ENCODE measurements around the gene THBS3. TPM values are rescaled to one million over a fixed set of nuclear protein-coding genes. Genes with fewer than 3 reads are reported as not detected.
A peak's percentile ranks its signal among the peaks of the same experiment; 100 is the strongest.

Gene THBS3
- total and polyA plus RNA-seq, 2 of the 13 experiments (the other 11 are each of a cell fraction or from before 2014, with no cell fraction given), result 0.86 to 3.6 TPM

GRCh38 chr1:155172732-155173477, 34.8 kb downstream of the THBS3 start, which contains the start of gene KRTCAP2 (continued):
- TF ChIP-seq ZNF691 (CRISPR knock-in tag; IDR thresholded peaks at IDR 0.05; ENCODE audit: borderline replicate concordance, low read depth) (no peak; the same call in 1 of the 2 replicates), ZBTB33 (CRISPR knock-in tag; IDR thresholded peaks at IDR 0.05) (peak; percentile 56; the same call in 1 of the 2 replicates), CCAR2 (optimal IDR thresholded peaks at IDR 0.05; ENCODE audit: low read depth, low read length) (peak; percentile 30), ZFP82 (CRISPR knock-in tag; IDR thresholded peaks at IDR 0.05; ENCODE audit: borderline replicate concordance) (no peak), ZNF644 (CRISPR knock-in tag; IDR thresholded peaks at IDR 0.05; ENCODE audit: low read depth) (no peak), NFATC3 (CRISPR knock-in tag; IDR thresholded peaks at IDR 0.05) (peak; percentile 72; the same call in 1 of the 2 replicates), NFYB (CRISPR knock-in tag; IDR thresholded peaks at IDR 0.05) (peak; percentile 56; the same call in 1 of the 2 replicates), ZNF407 (CRISPR knock-in tag; IDR thresholded peaks at IDR 0.05; ENCODE audit: not compliant biosample characterization) (peak; percentile 37), ZNF460 (CRISPR knock-in tag; IDR thresholded peaks at IDR 0.05; ENCODE audit: borderline replicate concordance) (no peak), SYNCRIP (IDR thresholded peaks at IDR 0.05; ENCODE audit: insufficient read depth, low read depth, low read length) (no peak), HMG20B (CRISPR knock-in tag; conservative IDR thresholded peaks at IDR 0.05) (peak; percentile 69; the same call in 1 of the 2 replicates), RXRB (CRISPR knock-in tag; IDR thresholded peaks at IDR 0.05; ENCODE audit: borderline replicate concordance) (peak; percentile 78), ZNF326 (CRISPR knock-in tag; IDR thresholded peaks at IDR 0.05; ENCODE audit: borderline replicate concordance) (peak; percentile 66; the same call in 1 of the 2 replicates), ETV6 (CRISPR knock-in tag; conservative IDR thresholded peaks at IDR 0.05) (no peak), ZNF614 (CRISPR knock-in tag; IDR thresholded peaks at IDR 0.05; ENCODE audit: borderline replicate concordance) (peak; percentile 76; the same call in 1 of the 2 replicates), TCF12 (IDR thresholded peaks at IDR 0.05) (no peak), TCF12 (CRISPR knock-in tag; IDR thresholded peaks at IDR 0.05) (peak; percentile 72; the same call in 1 of the 2 replicates)
